Urinary bladder (tissue), 4 donors: ENCODE data around the gene CAB39. TPM values are rescaled to one million over a fixed set of nuclear protein-coding genes. Genes with fewer than 3 reads are reported as not detected.

Source experiments
- DNase-seq: peaks from one replicate; pipeline ENCODE4 v3.0.0-alpha.2; 2015; ENCODE audit errors: extremely low spot score
- H3K27ac ChIP-seq: one replicate; pipeline ENCODE4 v1.5.1; 2013; ENCODE audit warnings: low read depth, mild to moderate bottlenecking, moderate library complexity
- H3K36me3 ChIP-seq: one replicate; pipeline ENCODE4 v1.6.1; 2013; ENCODE audit warnings: mild to moderate bottlenecking, moderate library complexity; ENCODE audit not compliant: insufficient read depth
- H3K4me1 ChIP-seq: one replicate; pipeline ENCODE4 v1.6.1; 2013; ENCODE audit warnings: mild to moderate bottlenecking, moderate library complexity; ENCODE audit not compliant: insufficient read depth
- H3K4me3 ChIP-seq: one replicate; pipeline ENCODE4 v1.5.1; 2013; ENCODE audit warnings: low read depth, low read length
- WGBS: extraction: QIAGEN DNeasy Blood & Tissue Kit; methylation state at CpG from one replicate; pipeline ENCODE4 v1.1.7; 2013; 5-methylcytosine and 5-hydroxymethylcytosine counted together
- polyA plus RNA-seq: library from polyadenylated mRNA; stranded (reverse); fragments of 200-250 nt; gene quantifications from one replicate; pipeline ENCODE4 v1.2.3, GENCODE V29; 2013
- total RNA-seq: library from RNA; depleted of rRNA; stranded (reverse); fragments of >200 nt; gene quantifications from one replicate; pipeline ENCODE4 v1.2.3, GENCODE V29; 2014
- donor health status: healthy with polysubstance abuse.
- donor health status: healthy.

Gene CAB39
- total and polyA plus RNA-seq, 2 donors: 42.9 to 90.5 TPM

GRCh38 chr2:230843132-230843531 is 130.5 kb downstream of the CAB39 start:
- WGBS: 81% methylated on average over 4 of the region's 4 CpGs
- no peaks in the 10 kb centered on the region for H3K36me3 ChIP-seq
- no peak overlapping the region for H3K27ac ChIP-seq
- no peaks in the 10 kb centered on the region for H3K4me1 ChIP-seq
- DNase-seq: no peak
- H3K4me3 ChIP-seq: no peak overlapping the region

- WGBS: 96% methylated on average over 6 of the region's 6 CpGs
- DNase-seq: no peak
- H3K27ac ChIP-seq: no peak overlapping the region
- no peaks in the 10 kb centered on the region for H3K4me1 ChIP-seq
- no peaks in the 10 kb centered on the region for H3K36me3 ChIP-seq
- H3K4me3 ChIP-seq: no peak overlapping the region
These were observed 133.7 kb downstream of the CAB39 start for GRCh38 chr2:230846360-230846759.

GRCh38 chr2:230847883-230848388 is 135.3 kb downstream of the CAB39 start:
- no peaks in the 10 kb centered on the region for H3K4me1 ChIP-seq
- 7% methylated on average over 32 of the region's 32 CpGs for WGBS
- no peaks in the 10 kb centered on the region for H3K36me3 ChIP-seq
- no peak overlapping the region for H3K27ac ChIP-seq
- H3K4me3 ChIP-seq: no peak overlapping the region
- DNase-seq: no peak

GRCh38 chr2:230849633-230850357 is 137.2 kb downstream of the CAB39 start:
- 62% methylated on average over 40 of the region's 40 CpGs for WGBS
- Histone ChIP-seq H3K36me3 (no peaks in the 10 kb centered on the region), H3K4me1 (no peaks in the 10 kb centered on the region), H3K27ac (no peak overlapping the region), H3K4me3 (no peak overlapping the region)
- DNase-seq: no peak

GRCh38 chr2:230850358-230850658 is 137.7 kb downstream of the CAB39 start:
- Histone ChIP-seq H3K4me3 (no peak overlapping the region), H3K36me3 (no peaks in the 10 kb centered on the region), H3K4me1 (no peaks in the 10 kb centered on the region), H3K27ac (no peak overlapping the region)
- 60% methylated on average over 7 of the region's 7 CpGs for WGBS
- DNase-seq: no peak

GRCh38 chr2:230852113-230852512 is 139.5 kb downstream of the CAB39 start:
- 73% methylated on average over 4 of the region's 4 CpGs for WGBS
- H3K36me3 ChIP-seq: no peaks in the 10 kb centered on the region
- H3K4me3 ChIP-seq: no peak overlapping the region
- DNase-seq: no peak
- H3K27ac ChIP-seq: no peak overlapping the region
- H3K4me1 ChIP-seq: no peaks in the 10 kb centered on the region

- no peak for DNase-seq
- Histone ChIP-seq H3K4me3 (no peak overlapping the region), H3K27ac (no peak overlapping the region), H3K4me1 (no peaks in the 10 kb centered on the region), H3K36me3 (no peaks in the 10 kb centered on the region)
- WGBS: 36% methylated on average over 13 of the region's 13 CpGs
These were observed 149.1 kb downstream of the CAB39 start for GRCh38 chr2:230861552-230862255.

- Histone ChIP-seq H3K4me3 (no peak overlapping the region), H3K27ac (no peak overlapping the region), H3K36me3 (no peaks in the 10 kb centered on the region), H3K4me1 (no peaks in the 10 kb centered on the region)
- WGBS: 90% methylated on average over 5 of the region's 5 CpGs
- DNase-seq: no peak
These were observed 149.7 kb downstream of the CAB39 start for GRCh38 chr2:230862292-230862691.

GRCh38 chr2:230863031-230863430 is 150.4 kb downstream of the CAB39 start:
- H3K36me3 ChIP-seq: no peaks in the 10 kb centered on the region
- H3K4me3 ChIP-seq: no peak overlapping the region
- WGBS: 69% methylated on average over 8 of the region's 8 CpGs
- no peak overlapping the region for H3K27ac ChIP-seq
- H3K4me1 ChIP-seq: no peaks in the 10 kb centered on the region
- DNase-seq: no peak

- no peak overlapping the region for H3K4me3 ChIP-seq
- no peak overlapping the region for H3K27ac ChIP-seq
- no peak for DNase-seq
- H3K4me1 ChIP-seq: no peaks in the 10 kb centered on the region
- no peaks in the 10 kb centered on the region for H3K36me3 ChIP-seq
- 79% methylated on average over 13 of the region's 13 CpGs for WGBS
These were observed 150.9 kb downstream of the CAB39 start for GRCh38 chr2:230863442-230864121.

- Histone ChIP-seq H3K4me1 (no peaks in the 10 kb centered on the region), H3K4me3 (peak overlapping the region; percentile 77), H3K36me3 (no peaks in the 10 kb centered on the region), H3K27ac (no peak overlapping the region)
- 41% methylated on average over 18 of the region's 18 CpGs for WGBS
- DNase-seq: no peak
These were observed 151.5 kb downstream of the CAB39 start for GRCh38 chr2:230864122-230864604.

GRCh38 chr2:230864605-230865306 is 152.1 kb downstream of the CAB39 start, which contains the start of gene ITM2C:
Gene ITM2C (plus strand): TSS chr2:230864942. CDS start chr2:230865026, 84 bp downstream.
- Histone ChIP-seq H3K36me3 (no peaks in the 10 kb centered on the region), H3K27ac (peak within 1 kb of the TSS; percentile 74), H3K4me3 (peak within 1 kb of the TSS; percentile 77), H3K4me1 (no peaks in the 10 kb centered on the region)
- no peak for DNase-seq
- under 1% methylated on average over 76 of the region's 76 CpGs for WGBS

- under 1% methylated on average over 24 of the region's 24 CpGs for WGBS
- H3K4me1 ChIP-seq: no peaks in the 10 kb centered on the region
- no peak for DNase-seq
- peak overlapping the region; percentile 77 for H3K4me3 ChIP-seq
- H3K27ac ChIP-seq: no peak overlapping the region
- no peaks in the 10 kb centered on the region for H3K36me3 ChIP-seq
These were observed 152.7 kb downstream of the CAB39 start for GRCh38 chr2:230865307-230865765.
